GM19455 (cell line): ENCODE results near the gene SHPK.
A peak's percentile ranks its signal among the peaks of the same experiment; 100 is the strongest.
"Not testable (repeated sequence)": the region's sequence is repeated elsewhere in the genome, so short reads cannot be mapped to it uniquely, and the experiment has no call there.

Source experiments
- ATAC-seq: cut with Tn5 transposase; IDR thresholded peaks from one replicate; pipeline ENCODE4 v1.9.1; 2021; ENCODE audit not compliant: unreplicated experiment

SHPK gene

GRCh38 chr17:3590768-3591167 lies 45.3 kb downstream of the SHPK start:
- ATAC-seq, result no peak

GRCh38 chr17:3590231-3590630 lies 45.8 kb downstream of the SHPK start:
- ATAC-seq, result no peak

DNA sequence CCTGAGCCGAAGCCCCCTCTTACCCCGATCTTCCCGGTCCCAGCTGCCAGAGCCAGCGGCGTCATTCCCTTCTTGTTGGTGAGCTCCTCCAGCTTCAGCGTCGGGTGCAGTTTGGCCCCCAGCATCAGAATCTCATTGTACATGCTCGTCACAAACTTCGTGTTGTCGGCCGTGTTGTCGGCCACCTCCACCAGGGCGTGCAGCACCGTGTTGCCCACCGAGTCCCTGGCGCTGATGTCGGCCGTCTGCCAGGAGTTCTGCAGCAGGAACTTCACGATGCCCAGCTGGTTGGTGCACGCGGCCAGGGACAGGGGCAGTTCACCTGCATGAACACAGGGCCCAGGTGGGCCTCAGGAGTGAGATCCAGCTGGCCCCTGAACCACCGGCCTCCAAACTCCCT lies 46.3 kb downstream of the SHPK start:
- no peak for ATAC-seq

- ATAC-seq, result no peak
Observed at GRCh38 chr17:3585826-3586225, 50.2 kb downstream of the SHPK start.

GRCh38 chr17:3583456-3583855 lies 52.6 kb downstream of the SHPK start:
- no peak for ATAC-seq

DNA sequence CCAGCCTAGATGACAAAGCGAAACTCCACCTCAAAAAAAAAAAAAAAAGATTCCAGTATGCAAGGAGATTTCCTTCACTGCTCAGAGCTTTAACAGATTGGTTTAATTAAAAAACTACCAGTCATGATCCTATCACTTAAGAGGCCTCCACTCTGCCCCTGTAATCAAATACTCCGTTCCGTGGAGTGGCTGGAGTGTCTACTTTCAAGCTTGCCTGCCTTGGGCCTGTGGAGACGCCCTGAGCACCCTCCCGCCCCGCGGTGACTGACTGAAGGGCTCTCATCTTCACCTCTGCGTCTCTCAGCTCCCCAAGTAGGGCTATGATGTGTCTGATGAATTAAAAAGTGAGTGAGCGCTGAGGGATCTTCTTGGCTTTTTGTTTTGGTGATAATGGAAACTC lies 53.1 kb downstream of the SHPK start:
- no peak for ATAC-seq

- ATAC-seq, result not testable (repeated sequence)
Observed at GRCh38 chr17:3578667-3579066, 57.4 kb downstream of the SHPK start.

DNA sequence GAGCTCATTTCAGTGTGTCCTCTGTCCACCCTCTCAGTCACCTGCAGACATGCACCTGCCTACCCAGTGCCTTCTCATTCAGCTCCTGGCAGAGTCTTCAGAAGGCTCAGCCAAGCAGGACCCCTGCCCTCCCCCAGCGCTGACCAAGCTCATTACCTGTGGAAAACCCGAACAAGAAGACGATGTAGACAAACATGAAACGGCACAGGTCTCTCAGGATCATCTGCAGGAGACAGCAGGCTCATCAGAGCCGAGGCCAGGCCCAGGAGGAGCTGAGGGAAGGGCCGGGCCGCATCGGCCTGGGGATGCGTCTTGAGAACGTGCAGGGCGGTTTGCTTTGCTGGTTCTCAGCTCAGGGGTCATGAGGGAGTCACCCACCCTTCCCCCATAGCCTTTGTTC lies 59.1 kb downstream of the SHPK start:
- no peak for ATAC-seq

DNA sequence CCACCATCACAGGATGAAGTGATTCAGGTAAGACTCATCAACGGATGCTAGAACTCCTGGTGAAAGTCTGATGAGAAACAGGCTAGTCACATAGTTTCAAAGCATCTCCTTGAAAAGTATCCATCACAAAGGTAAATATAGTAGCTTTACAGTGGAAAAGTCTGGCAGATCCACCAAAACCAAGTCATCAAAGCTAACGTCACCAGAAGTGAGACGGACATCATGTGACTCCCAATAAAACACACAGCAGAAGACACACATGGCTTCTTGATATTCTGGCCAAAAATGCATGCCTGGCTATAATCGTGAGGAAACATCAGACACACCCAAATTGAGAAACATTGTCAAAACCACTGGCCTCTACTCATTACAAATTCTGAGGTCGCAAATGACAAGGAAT lies 60.5 kb downstream of the SHPK start:
- no peak for ATAC-seq

- ATAC-seq, result no peak
Observed at GRCh38 chr17:3574231-3574630, 61.8 kb downstream of the SHPK start.

DNA sequence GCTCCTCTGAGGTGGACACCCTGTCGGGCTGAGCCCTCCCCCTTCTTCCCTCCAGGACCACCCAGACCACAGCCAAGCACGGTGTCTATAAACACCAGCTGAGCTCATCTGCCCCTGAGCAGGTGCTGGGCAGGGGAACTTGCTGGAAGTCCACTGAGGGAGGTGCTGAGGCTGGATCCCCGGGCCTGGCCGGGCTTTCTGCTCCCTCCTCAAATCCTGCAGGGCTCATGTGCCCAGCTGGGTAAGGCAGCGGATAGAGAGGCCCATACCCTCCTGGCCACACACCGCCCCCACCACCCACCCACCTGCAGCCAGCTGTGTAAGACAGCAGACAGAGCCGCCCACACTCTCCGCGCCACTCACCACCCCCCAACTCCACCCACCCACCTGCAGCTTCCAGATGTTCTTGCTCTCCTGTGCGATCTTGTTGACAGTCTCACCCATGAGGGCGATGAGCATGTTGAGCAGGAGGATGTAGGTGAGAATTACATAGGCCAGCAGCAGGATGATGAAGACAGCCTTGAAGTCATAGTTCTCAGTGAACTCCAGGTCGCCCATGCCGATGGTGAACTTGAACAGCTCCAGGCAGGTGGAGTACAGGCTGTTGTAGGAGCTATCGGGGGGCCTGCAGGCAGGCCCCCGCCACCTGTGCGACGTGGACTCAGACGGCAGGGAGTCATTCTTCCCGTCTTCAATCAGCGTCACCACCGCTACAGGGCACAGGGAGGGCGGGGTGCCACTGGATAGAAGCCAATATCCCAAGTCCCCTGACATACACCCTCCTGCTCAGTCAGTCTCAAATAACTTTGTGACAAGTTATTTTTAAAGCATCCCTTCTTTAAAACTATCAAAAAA lies 62.6 kb downstream of the SHPK start:
- no peak for ATAC-seq

- ATAC-seq, result no peak
Observed at GRCh38 chr17:3572231-3572630, 63.8 kb downstream of the SHPK start.

GRCh38 chr17:3571043-3571900 lies 64.8 kb downstream of the SHPK start:
- ATAC-seq, result no peak

- no peak for ATAC-seq
Observed at GRCh38 chr17:3569534-3570137, 66.4 kb downstream of the SHPK start.

DNA sequence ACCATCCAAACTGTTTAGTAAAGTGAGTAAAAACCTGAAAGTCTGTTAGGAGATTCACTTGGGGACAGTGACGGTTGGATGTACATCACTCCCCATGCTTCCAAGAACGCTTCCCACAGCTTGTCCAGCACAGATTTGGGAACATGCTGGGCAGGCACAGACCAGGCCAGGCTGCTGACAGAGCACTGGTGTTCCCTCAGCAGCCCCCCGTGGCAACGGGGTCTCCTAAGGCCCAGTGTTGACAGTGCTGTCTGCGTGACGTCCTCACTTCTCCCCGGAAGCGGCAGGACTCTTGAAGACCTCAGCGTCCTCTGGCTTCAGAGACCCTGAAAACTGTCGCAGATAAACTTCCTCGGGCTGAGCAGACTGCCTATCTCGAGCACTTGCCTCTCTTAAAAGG lies 69.5 kb downstream of the SHPK start:
- ATAC-seq, result no peak

DNA sequence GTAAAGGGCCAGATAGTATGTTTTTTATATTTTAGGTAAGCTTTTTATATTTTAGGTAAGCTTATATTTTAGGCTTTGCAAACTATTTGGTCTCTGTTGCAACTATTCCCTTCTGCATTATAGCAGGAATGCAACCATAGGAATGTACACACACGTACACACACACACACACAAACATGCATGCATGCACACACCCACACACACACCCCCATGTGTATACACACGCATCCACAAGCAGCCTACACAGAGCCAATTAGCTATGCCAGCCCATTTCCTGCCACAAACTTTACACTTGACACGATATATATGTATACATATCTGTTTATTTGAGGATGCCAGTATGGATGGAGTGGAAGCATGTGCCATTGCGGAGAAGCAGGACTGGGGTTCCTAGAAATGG lies 70.9 kb downstream of the SHPK start:
- no peak for ATAC-seq

DNA sequence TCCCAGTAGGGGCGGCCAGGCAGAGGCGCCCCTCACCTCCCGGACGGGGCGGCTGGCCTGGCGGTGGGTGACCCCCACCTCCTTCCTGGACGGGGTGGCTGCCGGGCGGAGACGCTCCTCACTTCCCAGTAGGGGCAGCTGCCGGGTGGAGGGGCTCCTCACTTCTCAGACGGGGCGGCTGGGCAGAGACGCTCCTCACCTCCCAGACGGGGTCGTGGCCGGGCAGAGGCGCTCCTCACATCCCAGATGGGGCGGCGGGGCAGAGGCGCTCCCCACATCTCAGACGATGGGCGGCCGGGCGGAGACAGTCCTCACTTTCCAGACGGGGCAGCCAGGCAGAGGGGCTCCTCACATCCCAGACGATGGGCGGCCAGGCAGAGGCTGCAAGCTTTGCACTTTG lies 71.8 kb downstream of the SHPK start:
- ATAC-seq, result not testable (repeated sequence)

DNA sequence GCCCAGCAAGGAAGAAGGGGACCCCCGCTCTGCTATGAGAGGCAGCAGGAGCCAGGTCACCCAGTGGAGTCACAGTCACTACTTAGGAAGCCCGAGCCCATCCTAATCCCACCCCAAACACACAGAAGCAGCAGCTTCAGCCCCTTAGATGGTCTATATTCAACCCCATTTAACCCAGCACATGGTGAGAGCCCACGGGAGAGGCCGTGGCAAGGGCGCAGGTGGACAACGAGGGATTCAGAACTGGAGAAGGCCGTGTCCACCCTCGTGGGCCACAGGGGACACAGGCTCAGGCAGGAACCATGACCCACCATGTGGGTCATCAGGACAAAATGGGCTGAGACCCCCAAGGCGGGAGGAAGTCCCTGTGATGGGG lies 76.8 kb downstream of the SHPK start:
- no peak for ATAC-seq

DNA sequence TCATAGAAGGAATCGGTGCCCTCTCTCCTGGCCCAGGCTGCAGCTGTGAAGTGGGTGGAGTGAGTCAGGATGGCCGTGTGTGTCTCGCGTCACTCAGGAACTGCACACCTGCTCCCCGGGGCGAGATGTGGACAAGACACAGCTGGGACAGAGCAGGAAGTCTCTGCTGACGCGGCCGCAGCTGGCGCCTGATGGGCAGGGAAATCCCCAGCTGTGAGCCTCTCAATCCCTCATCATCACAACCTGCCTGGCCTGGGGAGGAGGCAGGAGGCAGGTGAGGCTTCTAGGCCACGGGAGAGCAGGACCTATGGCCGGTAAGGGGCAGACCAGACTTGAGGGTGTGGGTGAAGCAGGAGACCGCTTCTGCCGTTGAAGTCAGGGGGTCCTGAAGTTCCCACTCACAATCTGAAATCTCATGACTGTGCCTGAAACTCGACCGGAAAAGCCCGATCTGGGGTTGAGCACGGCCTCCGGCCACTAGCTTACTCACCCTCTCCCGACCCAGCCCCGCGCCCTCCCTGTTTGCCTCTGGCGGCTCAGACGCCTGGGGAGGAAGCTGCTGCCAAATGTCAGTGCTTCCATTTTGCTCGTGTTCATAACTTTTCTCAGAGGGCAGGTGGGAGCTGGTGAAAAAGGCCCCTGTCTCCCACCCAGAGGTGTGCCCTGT lies 77.3 kb downstream of the SHPK start:
- peak; percentile 68 for ATAC-seq
